Measurements from ENCODE around the gene DNAJB6.

DNA sequence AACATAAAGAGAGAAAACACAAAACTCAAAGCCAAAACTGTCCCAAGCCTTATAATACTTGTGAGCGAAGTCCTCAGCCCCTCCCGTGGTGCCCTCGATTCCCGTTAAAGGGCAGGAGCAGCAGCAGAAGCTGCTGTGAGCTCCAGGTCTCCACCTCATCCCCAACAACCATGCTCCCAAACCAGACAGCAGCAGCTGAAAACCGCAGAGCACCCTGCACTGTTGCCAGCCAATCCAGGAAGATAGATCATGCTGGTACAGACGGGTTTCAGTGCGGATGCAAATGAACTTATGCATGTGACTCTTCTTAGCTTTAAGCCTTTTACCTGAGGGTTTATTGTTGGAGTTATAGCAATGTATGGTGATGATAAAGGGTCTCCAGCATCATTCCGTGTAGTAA, 97.9 kb downstream of the DNAJB6 start:
- no peak for TF ChIP-seq TAF1 (IDR thresholded peaks at IDR 0.05; ENCODE audit: low read depth, low read length)
- TF ChIP-seq POLR2A (IDR thresholded peaks at IDR 0.05; ENCODE audit: low read depth, low read length): no peak
- no peak for TF ChIP-seq POLR2AphosphoS5 (IDR thresholded peaks at IDR 0.05; ENCODE audit: low read depth, low read length)
- TF ChIP-seq SPI1 (IDR thresholded peaks at IDR 0.05; ENCODE audit: low read depth, low read length): no peak
- no peak for TF ChIP-seq POU2F2 (IDR thresholded peaks at IDR 0.05; ENCODE audit: low read depth, low read length)
